K562 (cell line): ENCODE results near the gene BRWD1. TPM values are rescaled to one million over a fixed set of nuclear protein-coding genes. Genes with fewer than 3 reads are reported as not detected.

Experiments
- ARID2 ChIP-seq: fragments of 450-650 bp; IDR thresholded peaks from 2 replicates; pipeline ENCODE4 v1.6.1; 2017; ENCODE audit warnings: antibody characterized with exemption, mild to moderate bottlenecking
- BACH1 ChIP-seq: fragments of 200-800 bp; sonication (Bioruptor generic); IDR thresholded peaks from 2 replicates; pipeline ENCODE4 v1.6.1; 2016; ENCODE audit warnings: missing genetic modification characterization, missing compliant biosample characterization
- BMI1 ChIP-seq: fragments of 150-350 bp; IDR thresholded peaks from 2 replicates; pipeline ENCODE4 v1.6.1; 2014; ENCODE audit warnings: low read length
- EHMT2 ChIP-seq: fragments of 450-650 bp; IDR thresholded peaks from 2 replicates; pipeline ENCODE4 v1.6.1; 2018; ENCODE audit warnings: antibody characterized with exemption
- ELF1 ChIP-seq: fragments of 200-800 bp; sonication (Bioruptor generic); IDR thresholded peaks from 2 replicates; pipeline ENCODE4 v1.6.1; 2016; ENCODE audit warnings: missing genetic modification characterization, missing compliant biosample characterization
- HCFC1 ChIP-seq: IDR thresholded peaks from 2 replicates; pipeline ENCODE4 v1.6.1; 2012; ENCODE audit warnings: low read depth, low read length, improper control_type of control experiment
- KLF13 ChIP-seq: fragments of 450-650 bp; IDR thresholded peaks from 2 replicates; pipeline ENCODE4 v1.6.1; 2016; ENCODE audit warnings: missing genetic modification characterization, low read depth, mild to moderate bottlenecking, missing compliant biosample characterization, moderate library complexity, borderline replicate concordance
- MTA3 ChIP-seq: fragments of 450-650 bp; formaldehyde crosslinking; IDR thresholded peaks from 2 replicates; pipeline ENCODE4 v1.6.1; 2017; ENCODE audit warnings: mild to moderate bottlenecking, borderline replicate concordance
- NCOR1 ChIP-seq: fragments of 450-650 bp; IDR thresholded peaks from 2 replicates; pipeline ENCODE4 v1.6.1; 2016; ENCODE audit warnings: mild to moderate bottlenecking, moderate library complexity
- NFIX ChIP-seq: fragments of 250-450 bp; sonication (Bioruptor Pico); IDR thresholded peaks from 2 replicates; pipeline ENCODE4 v1.4.0; 2020; ENCODE audit warnings: low read depth, mild to moderate bottlenecking, moderate library complexity
- POLR3G ChIP-seq: IDR thresholded peaks from 2 replicates; pipeline ENCODE4 v1.6.1; 2011; ENCODE audit not compliant: insufficient read length, insufficient replicate concordance; ENCODE audit errors: extremely low read depth
- RNF2 ChIP-seq: sonication (generic); IDR thresholded peaks from 2 replicates; pipeline ENCODE4 v1.6.1; 2016
- RNF219 ChIP-seq: fragments of 250-450 bp; sonication (Bioruptor Pico); IDR thresholded peaks from 2 replicates; pipeline ENCODE4 v1.5.0; 2022; ENCODE audit warnings: mild to moderate bottlenecking
- SMAD3 ChIP-seq: fragments of 450-650 bp; formaldehyde crosslinking; conservative IDR thresholded peaks from 2 replicates; pipeline ENCODE4 v1.4.0; 2020; ENCODE audit warnings: mild to moderate bottlenecking
- TSHZ1 ChIP-seq: fragments of 250-450 bp; sonication (Bioruptor Pico); IDR thresholded peaks from 2 replicates; pipeline ENCODE4 v1.4.0; 2020; ENCODE audit warnings: mild to moderate bottlenecking, moderate library complexity
- ZC3H4 ChIP-seq: sonication (generic); formaldehyde crosslinking; IDR thresholded peaks from 2 replicates; pipeline ENCODE4 v1.9.0; 2021; ENCODE audit warnings: missing genetic modification reagents, borderline replicate concordance
- ZFPM2 ChIP-seq: fragments of 250-450 bp; sonication (Bioruptor Pico); IDR thresholded peaks from 2 replicates; pipeline ENCODE4 v1.5.1; 2022; ENCODE audit warnings: mild to moderate bottlenecking
- ZNF184 ChIP-seq: sonication (generic); formaldehyde crosslinking; IDR thresholded peaks from 2 replicates; pipeline ENCODE4 v1.5.0; 2020; ENCODE audit warnings: missing genetic modification reagents
- ZNF324 ChIP-seq: fragments of 250-450 bp; sonication (Bioruptor Pico); IDR thresholded peaks from 2 replicates; pipeline ENCODE4 v1.4.0; 2020; ENCODE audit warnings: mild to moderate bottlenecking
- ZNF785 ChIP-seq: fragments of 250-450 bp; sonication (Bioruptor Pico); IDR thresholded peaks from 2 replicates; pipeline ENCODE4 v1.4.0; 2020; ENCODE audit warnings: mild to moderate bottlenecking
- polyA plus RNA-seq, 8 experiments: library from polyadenylated mRNA; depleted of rRNA in 4 of 8; stranded (reverse) in 5 of 8; unstranded in 3 of 8; fragments of >200 nt; fragmentation: Nextera tagmentation in 2 of 8; fragmentation: Illumina TruSeq in 1 of 8; extraction: Ambion mirVana in 2 of 8; extraction: Trizol in 1 of 8; gene quantifications; 2 replicates each; pipeline versions ENCODE4 v1.2.1 to v1.2.3, GENCODE V29; 2011 to 2014; ENCODE audit warnings: inconsistent platforms in 1 of 8, missing spikeins in 1 of 8
- total RNA-seq, 7 experiments: library from RNA; depleted of rRNA in 6 of 7; stranded (reverse); fragments of >200 nt in 6 of 7; fragmentation: Illumina TruSeq in 2 of 7; extraction: Trizol in 2 of 7; gene quantifications; 2 replicates each; pipeline versions ENCODE4 v1.2.1 to v1.2.3, GENCODE V29; 2011 to 2021; ENCODE audit warnings: low replicate concordance in 1 of 7
- TF ChIP-seq, protein P1 (sequence below): fragments of 450-650 bp; IDR thresholded peaks from one replicate; pipeline ENCODE4 v1.6.1; 2018; ENCODE audit warnings: mild to moderate bottlenecking, moderate library complexity; ENCODE audit not compliant: partially characterized antibody
- TF ChIP-seq, protein P2 (sequence below): fragments of 250-450 bp; sonication (Bioruptor Pico); IDR thresholded peaks from 2 replicates; pipeline ENCODE4 v1.8.0; 2022; ENCODE audit warnings: moderate library complexity, mild to moderate bottlenecking, inconsistent platforms

BRWD1 gene
- total and polyA plus RNA-seq, 9 of the 15 experiments (the other 6 are each of a cell fraction or from before 2014, with no cell fraction given): 10.1 to 60.2 (median 34.1) TPM

GRCh38 chr21:39348355-39349210, 35.2 kb upstream of the BRWD1 start, which contains the start of gene HMGN1 (continued):
- TF ChIP-seq HCFC1: peak; percentile 30; the same call in 1 of the 2 replicates
- no peak for TF ChIP-seq SMAD3 (CRISPR knock-in tag)
- no peak for TF ChIP-seq NFIX (CRISPR knock-in tag)
- no peak for TF ChIP-seq ZNF785 (CRISPR knock-in tag)
- TF ChIP-seq, protein P1, sequence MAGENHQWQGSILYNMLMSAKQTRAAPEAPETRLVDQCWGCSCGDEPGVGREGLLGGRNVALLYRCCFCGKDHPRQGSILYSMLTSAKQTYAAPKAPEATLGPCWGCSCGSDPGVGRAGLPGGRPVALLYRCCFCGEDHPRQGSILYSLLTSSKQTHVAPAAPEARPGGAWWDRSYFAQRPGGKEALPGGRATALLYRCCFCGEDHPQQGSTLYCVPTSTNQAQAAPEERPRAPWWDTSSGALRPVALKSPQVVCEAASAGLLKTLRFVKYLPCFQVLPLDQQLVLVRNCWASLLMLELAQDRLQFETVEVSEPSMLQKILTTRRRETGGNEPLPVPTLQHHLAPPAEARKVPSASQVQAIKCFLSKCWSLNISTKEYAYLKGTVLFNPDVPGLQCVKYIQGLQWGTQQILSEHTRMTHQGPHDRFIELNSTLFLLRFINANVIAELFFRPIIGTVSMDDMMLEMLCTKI: no peak
- no peak for TF ChIP-seq BMI1
- TF ChIP-seq TSHZ1 (CRISPR knock-in tag): no peak
- TF ChIP-seq, protein P2, sequence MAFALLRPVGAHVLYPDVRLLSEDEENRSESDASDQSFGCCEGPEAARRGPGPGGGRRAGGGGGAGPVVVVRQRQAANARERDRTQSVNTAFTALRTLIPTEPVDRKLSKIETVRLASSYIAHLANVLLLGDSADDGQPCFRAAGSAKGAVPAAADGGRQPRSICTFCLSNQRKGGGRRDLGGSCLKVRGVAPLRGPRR (CRISPR knock-in tag): no peak
- TF ChIP-seq RNF219 (CRISPR knock-in tag): no peak
- no peak for TF ChIP-seq ZNF324 (CRISPR knock-in tag)
- no peak for TF ChIP-seq ZNF184 (CRISPR knock-in tag)
- 0 out of 2 replicates have a peak, but pooled peaks have one; percentile 7 for TF ChIP-seq RNF2
- no peak for TF ChIP-seq BACH1
- no peak for TF ChIP-seq POLR3G
- TF ChIP-seq ARID2: no peak
- TF ChIP-seq KLF13 (tag): peak; percentile 52; the same call in 1 of the 2 replicates
- TF ChIP-seq ZFPM2 (CRISPR knock-in tag): peak; percentile 78; the same call in 1 of the 2 replicates
- no peak for TF ChIP-seq EHMT2
- TF ChIP-seq ZC3H4 (CRISPR knock-in tag): no peak
- peak; percentile 11; the same call in 1 of the 2 replicates for TF ChIP-seq MTA3
- TF ChIP-seq NCOR1: no peak
- TF ChIP-seq ELF1: no peak
